K562 (cell line): Measurements from ENCODE around the gene RITA1.

ENCODE experiments used
- ARID2 ChIP-seq: fragments of 450-650 bp; IDR thresholded peaks from 2 replicates; pipeline ENCODE4 v1.6.1; 2017; ENCODE audit warnings: antibody characterized with exemption, mild to moderate bottlenecking
- EP300 ChIP-seq: IDR thresholded peaks from 2 replicates; pipeline ENCODE4 v1.6.1; 2012; ENCODE audit warnings: low read length, improper control_type of control experiment
- GABPA ChIP-seq: fragments of 200-800 bp; sonication (Bioruptor generic); conservative IDR thresholded peaks from 2 replicates; pipeline ENCODE4 v1.6.1; 2016; ENCODE audit warnings: low read depth, missing genetic modification characterization, missing compliant biosample characterization
- GABPB1 ChIP-seq: sonication (generic); formaldehyde crosslinking; IDR thresholded peaks from 2 replicates; pipeline ENCODE4 v1.8.0; 2022; ENCODE audit warnings: mild to moderate bottlenecking, missing genetic modification reagents

DNA sequence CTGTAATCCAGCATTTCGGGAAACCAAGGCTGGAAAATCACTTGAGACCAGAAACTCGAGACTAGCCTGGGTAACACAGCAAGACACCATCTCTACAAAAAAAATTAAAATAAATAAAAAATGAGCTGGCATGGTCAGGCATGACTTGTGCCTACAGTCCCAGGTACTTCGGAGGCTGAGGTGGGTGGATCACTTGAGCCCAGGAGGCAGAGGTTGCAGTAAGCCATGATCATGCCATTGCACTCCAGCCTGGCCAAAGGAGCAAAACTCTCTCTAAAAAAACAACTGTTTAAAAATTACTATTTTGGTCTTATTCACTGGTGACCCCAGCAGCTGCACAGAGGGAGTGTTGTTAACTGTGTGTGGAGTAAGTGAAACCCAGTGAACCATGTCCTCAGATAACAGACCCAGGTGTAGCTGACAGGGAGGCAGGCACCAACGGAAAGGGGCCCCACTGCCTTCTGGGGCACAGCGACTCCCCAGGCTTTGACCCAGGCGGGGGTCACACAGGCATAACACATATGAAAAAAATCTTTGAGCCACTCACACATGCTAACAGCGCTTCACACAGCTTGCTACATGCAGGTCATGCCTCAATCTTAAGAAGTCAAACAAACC, 12.3 kb upstream of the RITA1 start:
- TF ChIP-seq GABPB1 (CRISPR knock-in tag) (no peak), EP300 (no peak), GABPA (tag) (no peak), ARID2 (no peak)
